HCT116 (cell line): ENCODE results near the gene OLFML2A. TPM values are rescaled to one million over a fixed set of nuclear protein-coding genes. Genes with fewer than 3 reads are reported as not detected.

Experiments
- ATAC-seq: fragments of 200-7000 bp; cut with Tn5 transposase; 2 replicates; pipeline ENCODE4 v1.9.1; 2020; ENCODE audit warnings: mild to moderate bottlenecking, moderate library complexity
- BruUV-seq: library from RNA; stranded (reverse); fragments of 400-500 nt; replicated peaks from 2 replicates; lab custom pipeline; 2021; lab: Mats Ljungman, UMichigan
- CTCF ChIA-PET: fragments of 300-600 bp; sonication (Branson Sonifier 250); formaldehyde crosslinking; loops from one replicate; lab custom pipeline; 2021; ENCODE audit warnings: antibody characterized with exemption; lab: Charles Lee
- POLR2A ChIA-PET: fragments of 300-600, 350-600 bp; sonication (Branson Sonifier 250); formaldehyde crosslinking; loops from one replicate; lab custom pipeline; 2021; ENCODE audit warnings: antibody characterized with exemption; lab: Charles Lee
- RAD21 ChIA-PET, 2 experiments: fragments of 300-600 bp; sonication (Branson Sonifier 250); formaldehyde crosslinking; loops; one replicate each; lab custom pipeline; 2023; ENCODE audit warnings: low total read pairs in 2 of 2; ENCODE audit not compliant: uncharacterized antibody in 2 of 2, unreplicated experiment in 2 of 2, low non-redundant PET in 1 of 2; lab: Charles Lee
- DNase-seq: peaks from one replicate; pipeline ENCODE4 v3.0.0-alpha.2; 2010; ENCODE audit warnings: low read depth, low spot score
- H2AFZ ChIP-seq: fragments of 200-600 bp; shearing (Covaris generic), sonication (generic); 2 replicates; pipeline ENCODE4 v1.6.1; 2017; ENCODE audit warnings: low read depth, mixed run types, mixed read lengths, antibody characterized with exemption, low read length; ENCODE audit not compliant: poor library complexity, severe bottlenecking
- H3K27ac ChIP-seq: 2 replicates; pipeline ENCODE4 v1.5.1; 2012; ENCODE audit warnings: low read depth, low read length
- H3K27me3 ChIP-seq: fragments of 200-600 bp; sonication (generic); 2 replicates; pipeline ENCODE4 v1.6.1; 2016; ENCODE audit warnings: mixed run types, low read length, mixed read lengths; ENCODE audit not compliant: insufficient read depth
- H3K36me3 ChIP-seq, 2 experiments: fragments of 200-500 bp in 1 of 2; fragments of 200-600 bp in 1 of 2; sonication (Bioruptor generic) in 1 of 2; sonication (generic) in 1 of 2; 2 replicates each; pipeline versions ENCODE4 v1.5.1 to v1.6.1; 2014 to 2016; ENCODE audit warnings: low read length in 2 of 2, inconsistent platforms in 1 of 2, mixed read lengths in 1 of 2, mixed run types in 1 of 2; ENCODE audit not compliant: insufficient read depth in 2 of 2, control insufficient read depth in 1 of 2
- H3K4me1 ChIP-seq, 2 experiments: fragments of 200-600 bp in 1 of 2; sonication (generic) in 1 of 2; 2 replicates each; pipeline versions ENCODE4 v1.5.1 to v1.6.1; 2012 to 2017; ENCODE audit warnings: low read length in 2 of 2, inconsistent platforms in 1 of 2, mild to moderate bottlenecking in 1 of 2, mixed read lengths in 1 of 2, mixed run types in 1 of 2, moderate library complexity in 1 of 2; ENCODE audit not compliant: insufficient read depth in 2 of 2, control insufficient read depth in 1 of 2
- H3K4me2 ChIP-seq: fragments of 200-600 bp; sonication (generic); 2 replicates; pipeline ENCODE4 v1.6.1; 2017; ENCODE audit warnings: mixed run types, low read length, mixed read lengths
- H3K4me3 ChIP-seq, 2 experiments: fragments of 200-600 bp in 1 of 2; sonication (generic) in 1 of 2; replicated peaks in 1 of 2; 2 replicates each; pipeline ENCODE4 v1.5.1; 2011 to 2016; ENCODE audit warnings: low read length in 2 of 2, control low read depth in 1 of 2, low read depth in 1 of 2, mild to moderate bottlenecking in 1 of 2, mixed read lengths in 1 of 2, mixed run types in 1 of 2
- H3K79me2 ChIP-seq: fragments of 200-600 bp; sonication (generic); 2 replicates; pipeline ENCODE4 v1.6.1; 2017; ENCODE audit warnings: mild to moderate bottlenecking, mixed run types, low read length, moderate library complexity, mixed read lengths; ENCODE audit not compliant: insufficient read depth
- H3K9ac ChIP-seq: fragments of 200-600 bp; sonication (generic); 2 replicates; pipeline ENCODE4 v1.6.1; 2016; ENCODE audit warnings: low read length, mixed read lengths
- H3K9me2 ChIP-seq: fragments of 200-600 bp; sonication (generic), shearing (Covaris generic); 2 replicates; pipeline ENCODE4 v1.6.1; 2017; ENCODE audit warnings: mixed run types, mild to moderate bottlenecking, moderate library complexity; ENCODE audit not compliant: insufficient read depth
- H3K9me3 ChIP-seq, 2 experiments: fragments of 200-500 bp in 1 of 2; fragments of 200-600 bp in 1 of 2; sonication (Bioruptor generic) in 1 of 2; sonication (generic) in 1 of 2; 2 replicates each; pipeline ENCODE4 v1.6.1; 2014 to 2017; ENCODE audit warnings: low read length in 2 of 2, mixed read lengths in 2 of 2, inconsistent platforms in 1 of 2, low read depth in 1 of 2, mild to moderate bottlenecking in 1 of 2, mixed run types in 1 of 2, moderate library complexity in 1 of 2; ENCODE audit not compliant: control insufficient read depth in 1 of 2, insufficient read depth in 1 of 2
- H4K20me1 ChIP-seq: fragments of 200-600 bp; sonication (generic), shearing (Covaris generic); 2 replicates; pipeline ENCODE4 v1.6.1; 2017; ENCODE audit warnings: mixed run types, mild to moderate bottlenecking, moderate library complexity; ENCODE audit not compliant: insufficient read depth
- CBX3 ChIP-seq: IDR thresholded peaks from 2 replicates; pipeline ENCODE4 v1.6.1; 2012; ENCODE audit warnings: low read depth
- CEBPB ChIP-seq: IDR thresholded peaks from 2 replicates; pipeline ENCODE4 v1.6.1; 2012; ENCODE audit warnings: low read depth
- EGR1 ChIP-seq: IDR thresholded peaks from 2 replicates; pipeline ENCODE4 v1.6.1; 2012; ENCODE audit warnings: low read depth
- ELF1 ChIP-seq: IDR thresholded peaks from 2 replicates; pipeline ENCODE4 v1.6.1; 2012; ENCODE audit warnings: low read depth, borderline replicate concordance
- EZH2 ChIP-seq: fragments of 200-600 bp; sonication (generic); IDR thresholded peaks from 2 replicates; pipeline ENCODE4 v1.6.1; 2017; ENCODE audit warnings: antibody characterized with exemption, mixed run types
- EZH2phosphoT487 ChIP-seq: fragments of 200-600 bp; IDR thresholded peaks from 2 replicates; pipeline ENCODE4 v1.6.1; 2018; ENCODE audit warnings: antibody characterized with exemption, borderline replicate concordance
- POLR2AphosphoS5 ChIP-seq: IDR thresholded peaks from 2 replicates; pipeline ENCODE4 v1.6.1; 2011; ENCODE audit warnings: mild to moderate bottlenecking, low read depth, low read length, moderate library complexity
- SP1 ChIP-seq: IDR thresholded peaks from 2 replicates; pipeline ENCODE4 v1.6.1; 2012; ENCODE audit warnings: low read depth
- TCF7L2 ChIP-seq: IDR thresholded peaks from 2 replicates; pipeline ENCODE4 v1.7.0; 2011; ENCODE audit warnings: borderline replicate concordance, inconsistent platforms; ENCODE audit not compliant: insufficient read depth, insufficient read length; ENCODE audit errors: extremely low read depth
- YY1 ChIP-seq: IDR thresholded peaks from 2 replicates; pipeline ENCODE4 v1.6.1; 2011; ENCODE audit warnings: low read length, low read depth, moderate library complexity, mild to moderate bottlenecking; ENCODE audit not compliant: insufficient replicate concordance; ENCODE audit errors: extremely low read depth
- ZFX ChIP-seq: fragments of 450-650 bp; IDR thresholded peaks from 2 replicates; pipeline ENCODE4 v1.6.1; 2017
- intact Hi-C: fragments of 100-400 bp; cut with micrococcal nuclease; formaldehyde crosslinking; loops from 2 replicates; pipeline ENCODE4 v1.10.0; 2022
- total RNA-seq: library from RNA; stranded (reverse); gene quantifications from one replicate; pipeline ENCODE4 v1.2.1, GENCODE V29; 2021; ENCODE audit not compliant: unreplicated experiment
- TF ChIP-seq, protein P1 (sequence below): IDR thresholded peaks from 2 replicates; pipeline ENCODE4 v1.6.1; 2011; ENCODE audit warnings: mild to moderate bottlenecking, low read length, moderate library complexity; ENCODE audit not compliant: insufficient replicate concordance; ENCODE audit errors: extremely low read depth
- TF ChIP-seq, protein P2 (sequence below): IDR thresholded peaks from 2 replicates; pipeline ENCODE4 v1.6.1; 2012

Gene OLFML2A
- total RNA-seq, 1 experiment from 2014 or later = 6.3 TPM

DNA sequence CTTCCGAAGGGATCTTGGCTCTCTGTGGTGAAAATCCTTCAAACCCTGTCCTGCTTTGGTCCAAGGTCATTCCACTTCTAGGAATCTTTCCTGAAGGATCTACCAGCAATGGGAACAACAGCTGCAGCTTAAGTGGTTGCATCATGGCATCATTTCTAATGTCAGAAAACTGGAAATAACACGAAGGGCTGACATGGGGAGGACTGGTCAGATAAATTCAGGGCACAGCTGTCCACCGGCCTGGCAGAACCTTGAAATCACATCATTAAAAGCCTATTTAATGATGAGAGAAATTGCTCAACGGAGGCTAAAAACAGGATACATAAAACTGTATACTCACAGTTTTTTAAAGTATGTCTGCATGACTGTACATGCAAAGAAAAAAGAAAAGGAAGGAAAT is 28.3 kb downstream of the OLFML2A start:
- H3K9me3 ChIP-seq = no peaks in the 10 kb centered on the region
- no peak overlapping the region for H3K27ac ChIP-seq
- intact Hi-C loops = no loop called here
- DNase-seq (no peak), ATAC-seq (no peak)
- TF ChIP-seq POLR2AphosphoS5 (no peak), SP1 (no peak), EZH2phosphoT487 (no peak), CEBPB (no peak), TCF7L2 (no peak), YY1 (no peak), ELF1 (no peak), EGR1 (no peak), EZH2 (no peak), ZFX (no peak), CBX3 (no peak)
- TF ChIP-seq, protein P1, sequence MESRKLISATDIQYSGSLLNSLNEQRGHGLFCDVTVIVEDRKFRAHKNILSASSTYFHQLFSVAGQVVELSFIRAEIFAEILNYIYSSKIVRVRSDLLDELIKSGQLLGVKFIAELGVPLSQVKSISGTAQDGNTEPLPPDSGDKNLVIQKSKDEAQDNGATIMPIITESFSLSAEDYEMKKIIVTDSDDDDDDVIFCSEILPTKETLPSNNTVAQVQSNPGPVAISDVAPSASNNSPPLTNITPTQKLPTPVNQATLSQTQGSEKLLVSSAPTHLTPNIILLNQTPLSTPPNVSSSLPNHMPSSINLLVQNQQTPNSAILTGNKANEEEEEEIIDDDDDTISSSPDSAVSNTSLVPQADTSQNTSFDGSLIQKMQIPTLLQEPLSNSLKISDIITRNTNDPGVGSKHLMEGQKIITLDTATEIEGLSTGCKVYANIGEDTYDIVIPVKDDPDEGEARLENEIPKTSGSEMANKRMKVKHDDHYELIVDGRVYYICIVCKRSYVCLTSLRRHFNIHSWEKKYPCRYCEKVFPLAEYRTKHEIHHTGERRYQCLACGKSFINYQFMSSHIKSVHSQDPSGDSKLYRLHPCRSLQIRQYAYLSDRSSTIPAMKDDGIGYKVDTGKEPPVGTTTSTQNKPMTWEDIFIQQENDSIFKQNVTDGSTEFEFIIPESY = no peak
- TF ChIP-seq, protein P2, sequence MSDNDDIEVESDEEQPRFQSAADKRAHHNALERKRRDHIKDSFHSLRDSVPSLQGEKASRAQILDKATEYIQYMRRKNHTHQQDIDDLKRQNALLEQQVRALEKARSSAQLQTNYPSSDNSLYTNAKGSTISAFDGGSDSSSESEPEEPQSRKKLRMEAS = no peak
- H3K9me2 ChIP-seq = no peaks in the 10 kb centered on the region
- ChIA-PET POLR2A (no interaction called here), RAD21 (no interaction called here), CTCF (interaction anchor here (4.1 kb wide), 1 partner anchor 48 kb away, joined by 15 read pairs; the partner anchor contains the start of gene WDR38)
- no peaks in the 10 kb centered on the region for H3K36me3 ChIP-seq
- H3K9ac ChIP-seq = no peak overlapping the region
- no peaks in the 10 kb centered on the region for H3K79me2 ChIP-seq
- BruUV-seq = no TSS peak
- H3K4me2 ChIP-seq = no peak overlapping the region
- no peak overlapping the region for H2AFZ ChIP-seq
- no peak overlapping the region for H3K4me3 ChIP-seq
- H3K4me1 ChIP-seq = peaks cover 5 to 9% of the 10 kb centered on the region in 2 experiments
- no peaks in the 10 kb centered on the region for H3K27me3 ChIP-seq
- H4K20me1 ChIP-seq = no peaks in the 10 kb centered on the region
